CD4-positive, alpha-beta T cell treated with Interleukin-15 for 1 hour (primary cell): Measurements from ENCODE around the gene CLMN.
"Not testable (repeated sequence)": the region's sequence is repeated elsewhere in the genome, so short reads cannot be mapped to it uniquely, and the experiment has no call there.

ENCODE experiments used
- DNase-seq: peaks from one replicate; pipeline ENCODE4 v3.0.0-alpha.2; 2020

CLMN gene

GRCh38 chr14:95210699-95211098 is 109.0 kb downstream of the CLMN start:
- DNase-seq = no peak

GRCh38 chr14:95208598-95208997 is 111.1 kb downstream of the CLMN start:
- DNase-seq = no peak

DNA sequence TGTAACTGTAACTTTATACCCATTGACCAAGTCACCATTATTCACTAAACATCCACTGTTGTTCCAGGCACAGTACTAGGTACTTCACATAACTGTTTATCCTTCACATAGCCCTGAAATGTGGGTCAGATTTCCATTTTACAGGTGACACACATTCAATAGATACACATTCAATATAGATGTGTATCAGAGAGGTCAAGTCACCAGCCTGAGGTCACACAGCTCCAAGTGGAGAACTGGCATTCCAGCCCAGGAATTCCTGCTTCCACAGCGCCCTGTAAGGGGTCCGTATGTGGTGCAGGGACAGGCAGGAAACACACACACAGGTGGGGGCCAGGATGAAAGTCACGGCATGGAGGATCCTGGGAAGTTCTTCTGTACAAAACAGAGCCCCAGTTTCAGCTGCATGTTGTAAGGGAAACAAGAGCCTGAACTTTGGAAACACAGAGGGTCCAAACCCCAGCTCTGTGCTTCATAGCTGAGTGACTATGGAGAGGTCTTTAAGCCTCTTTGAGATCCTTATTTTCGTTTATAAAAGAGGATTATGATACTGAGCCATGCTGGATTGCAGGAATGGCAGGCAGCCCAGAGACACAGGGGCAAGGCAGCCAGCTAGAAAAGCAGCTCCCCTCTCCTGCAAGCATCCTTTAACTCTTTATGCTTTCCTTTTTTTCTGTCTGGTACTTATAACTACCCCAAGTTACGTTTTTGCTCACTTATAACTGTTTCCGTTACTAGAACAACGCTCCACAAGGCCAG is 112.1 kb downstream of the CLMN start:
- DNase-seq = no peak

DNA sequence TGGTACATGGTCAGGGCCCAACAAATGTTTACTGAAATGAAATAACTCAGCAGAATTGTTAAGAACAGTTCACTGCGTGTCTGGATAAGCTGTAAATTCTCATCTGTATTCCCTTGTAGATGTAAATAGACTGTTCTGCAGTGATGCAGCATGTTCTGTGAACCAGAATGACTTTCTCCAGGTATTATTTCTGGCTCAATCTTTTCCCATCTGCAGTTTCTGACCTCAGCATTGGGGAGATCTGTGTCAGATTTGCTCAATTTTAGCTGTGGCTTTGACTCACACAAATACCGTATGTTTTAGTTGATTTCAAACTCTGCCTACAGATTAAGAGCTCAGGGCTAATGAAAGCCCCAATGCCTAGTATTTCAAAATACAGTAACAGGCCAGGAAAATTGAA is 113.2 kb downstream of the CLMN start:
- no peak for DNase-seq

- DNase-seq = no peak
These were observed 115.0 kb downstream of the CLMN start for GRCh38 chr14:95204705-95205104.

- not testable (repeated sequence) for DNase-seq
These were observed 118.0 kb downstream of the CLMN start for GRCh38 chr14:95201745-95202144.

DNA sequence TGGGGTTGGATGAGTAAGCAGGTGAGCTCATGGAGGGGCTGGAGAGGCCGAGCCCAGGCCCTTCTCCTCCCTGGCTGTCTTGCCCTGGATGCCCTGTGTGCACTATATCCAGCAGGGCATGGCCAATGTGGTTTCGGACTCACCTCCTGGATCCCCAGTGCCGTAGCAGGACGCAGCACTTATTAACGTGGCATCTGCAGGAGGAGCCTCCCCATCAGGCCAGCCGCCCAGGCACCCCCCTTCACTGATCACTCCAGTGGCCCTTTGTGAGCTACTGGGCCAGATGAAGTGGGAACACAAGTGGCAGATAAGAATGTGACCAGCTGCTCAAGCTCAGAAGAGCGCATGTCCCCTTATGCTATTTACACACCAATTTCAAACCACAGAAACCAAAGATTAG is 119.3 kb downstream of the CLMN start:
- DNase-seq = no peak

DNA sequence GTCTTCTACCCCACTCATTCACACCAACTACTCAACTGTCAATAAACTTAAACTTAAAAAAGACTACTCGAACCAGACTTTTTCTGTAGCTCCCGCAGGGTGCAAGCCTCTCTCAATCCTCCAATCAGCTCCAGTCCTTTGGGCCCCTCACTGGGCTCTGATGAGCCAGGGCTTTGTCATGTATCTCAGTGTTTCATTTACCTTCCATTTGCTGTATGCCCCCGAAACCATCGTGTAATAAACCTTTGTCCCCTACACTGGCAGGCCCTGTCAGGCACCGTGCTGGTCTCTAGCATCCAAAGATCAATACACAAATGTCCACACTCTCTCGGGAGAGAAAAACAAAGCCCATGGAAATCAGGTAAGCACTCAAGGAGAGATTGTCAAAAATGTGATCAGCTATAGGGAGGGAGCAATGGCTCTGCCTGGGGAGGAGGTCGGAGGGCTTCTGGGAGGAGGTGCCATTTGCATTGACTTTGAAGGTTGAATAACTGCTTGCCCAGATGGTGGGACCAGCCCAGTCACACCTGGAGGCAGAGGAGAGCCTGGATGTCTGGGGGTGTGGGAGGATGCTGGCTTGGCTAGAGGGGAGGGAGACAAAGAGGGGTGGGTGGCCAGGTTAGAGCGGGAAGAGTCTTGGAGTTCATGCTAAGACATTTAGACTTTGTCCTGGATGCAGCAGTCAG is 120.3 kb downstream of the CLMN start:
- DNase-seq = no peak

GRCh38 chr14:95198320-95198719 is 121.4 kb downstream of the CLMN start:
- DNase-seq = no peak

DNA sequence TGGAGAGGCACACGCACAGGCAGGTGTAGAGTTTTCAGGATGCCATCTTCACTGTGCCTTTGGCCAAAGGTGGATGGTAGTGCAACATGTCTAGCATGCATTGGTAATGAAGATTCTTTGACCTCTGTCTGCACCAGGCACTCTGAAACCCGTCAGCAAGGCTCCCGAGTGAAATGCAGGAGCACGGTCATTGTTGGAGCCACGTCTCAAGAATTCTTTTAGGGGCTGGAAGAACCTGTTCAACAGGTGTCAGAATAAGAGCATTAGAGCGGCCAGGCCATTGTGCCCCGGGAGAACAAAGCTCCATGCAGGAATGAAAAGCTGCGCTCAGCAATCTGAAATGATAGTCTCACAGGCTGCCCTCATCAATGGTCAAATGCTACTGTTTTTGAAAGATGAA is 122.2 kb downstream of the CLMN start:
- no peak for DNase-seq

GRCh38 chr14:95196826-95197545 is 122.7 kb downstream of the CLMN start:
- DNase-seq = no peak

- no peak for DNase-seq
These were observed 123.4 kb downstream of the CLMN start for GRCh38 chr14:95196268-95196667.

DNA sequence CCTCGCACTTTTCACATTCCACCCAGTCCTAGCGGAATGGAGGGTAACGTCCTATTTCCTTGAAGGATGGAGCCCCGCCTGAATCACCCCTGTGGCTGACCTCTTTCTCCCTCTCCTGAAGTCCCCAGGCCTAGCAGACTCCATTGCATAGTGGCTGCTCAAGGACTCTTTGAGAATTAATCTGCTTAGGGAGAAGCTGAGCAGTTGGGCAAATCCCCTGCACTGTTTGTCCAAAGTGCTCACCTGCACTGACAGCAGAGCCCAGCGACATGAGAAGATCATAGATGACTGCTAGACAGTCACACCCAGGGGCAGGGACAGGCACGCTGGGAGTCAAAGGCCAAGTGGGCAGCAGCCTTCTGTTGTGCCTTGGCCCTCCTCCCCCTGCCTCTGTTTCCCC is 124.7 kb downstream of the CLMN start:
- DNase-seq = no peak

GRCh38 chr14:95193081-95193480 is 126.6 kb downstream of the CLMN start:
- DNase-seq = no peak

DNA sequence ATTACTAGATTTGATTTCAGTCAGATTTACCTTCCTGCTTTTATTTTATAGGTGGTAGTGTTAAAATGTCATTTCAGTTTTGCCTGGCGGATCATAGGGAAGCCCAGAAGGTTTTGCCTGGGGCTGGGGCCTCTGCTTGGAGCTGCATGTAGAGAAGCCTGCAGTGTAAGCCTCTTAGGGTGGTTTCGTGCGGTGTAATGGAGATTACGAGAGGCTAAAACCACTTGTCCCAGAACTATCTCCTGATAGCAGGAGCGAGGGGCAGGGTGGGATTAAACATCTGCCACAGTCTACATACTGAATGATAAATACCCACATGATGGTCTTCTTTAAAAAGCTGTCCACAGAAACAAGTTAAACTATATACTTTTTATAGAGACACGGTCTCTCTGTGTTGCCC is 127.4 kb downstream of the CLMN start:
- DNase-seq = no peak

GRCh38 chr14:95191445-95192199 is 128.1 kb downstream of the CLMN start:
- no peak for DNase-seq

- no peak for DNase-seq
These were observed 128.9 kb downstream of the CLMN start for GRCh38 chr14:95190857-95191256.

GRCh38 chr14:95190346-95190840 is 129.3 kb downstream of the CLMN start:
- no peak for DNase-seq

DNA sequence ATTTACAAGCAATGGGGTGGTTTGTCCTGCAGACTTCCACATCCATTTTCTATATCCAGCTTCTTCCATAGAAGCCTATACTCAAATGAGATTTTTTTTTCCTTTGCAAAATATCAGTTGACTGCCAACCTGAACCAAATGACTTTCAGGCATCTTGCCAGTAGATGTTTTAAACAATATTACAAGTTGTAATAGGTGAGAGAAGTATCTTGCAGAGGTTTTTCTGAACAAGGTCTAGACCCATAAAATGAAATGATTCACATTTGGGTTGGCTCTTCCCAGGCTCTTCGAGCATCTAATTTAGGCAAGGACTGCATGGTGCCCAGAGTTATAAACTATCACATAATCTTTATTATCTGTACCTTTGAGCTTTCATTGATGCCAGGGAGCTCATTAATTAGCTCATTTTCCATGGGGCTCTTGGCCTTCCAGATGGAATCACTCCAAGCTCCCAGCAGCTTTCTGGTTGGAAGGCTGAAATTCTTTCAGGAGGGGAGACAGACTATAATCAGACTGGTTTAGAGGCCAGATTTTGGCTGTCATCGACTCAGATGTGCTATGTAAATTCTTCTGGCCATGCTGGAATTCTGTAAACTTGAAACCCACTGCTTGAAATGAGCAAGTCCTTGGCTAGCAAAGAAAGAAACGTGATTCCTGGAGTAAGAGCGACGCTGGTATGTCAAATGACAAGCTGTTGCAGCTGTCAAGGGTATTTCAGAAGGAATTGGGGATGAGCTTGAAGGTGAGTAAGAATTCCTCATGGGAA is 130.2 kb downstream of the CLMN start:
- DNase-seq = no peak

- DNase-seq = no peak
These were observed 131.3 kb downstream of the CLMN start for GRCh38 chr14:95188380-95188779.

- DNase-seq = no peak
These were observed 133.8 kb downstream of the CLMN start for GRCh38 chr14:95185767-95186392.
